ENCODE results near the gene HOXA4.

The HOXA4 gene

GRCh38 chr7:27088002-27088922 is 42.3 kb downstream of the HOXA4 start:
- DNase-seq: no peak

GRCh38 chr7:27083646-27084045 is 46.9 kb downstream of the HOXA4 start:
- DNase-seq: no peak

DNA sequence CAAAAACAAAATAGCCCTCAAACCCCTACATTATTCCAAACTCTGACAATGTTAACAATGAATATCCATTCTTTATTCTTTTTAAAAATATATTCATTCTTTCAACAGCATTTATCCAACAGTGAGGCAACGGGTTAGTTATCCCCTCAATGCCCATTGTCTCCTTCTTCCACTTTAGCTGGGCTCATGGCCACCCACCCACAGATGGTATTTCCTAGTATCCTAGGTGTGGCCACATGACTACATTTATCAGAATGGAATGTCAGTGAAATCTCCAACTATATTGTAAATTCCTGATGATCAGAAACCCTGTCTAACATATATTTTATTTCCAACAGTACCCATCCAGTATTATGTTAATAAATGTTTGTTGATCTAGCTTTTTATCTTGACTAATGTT is 48.4 kb downstream of the HOXA4 start:
- no peak for DNase-seq

DNA sequence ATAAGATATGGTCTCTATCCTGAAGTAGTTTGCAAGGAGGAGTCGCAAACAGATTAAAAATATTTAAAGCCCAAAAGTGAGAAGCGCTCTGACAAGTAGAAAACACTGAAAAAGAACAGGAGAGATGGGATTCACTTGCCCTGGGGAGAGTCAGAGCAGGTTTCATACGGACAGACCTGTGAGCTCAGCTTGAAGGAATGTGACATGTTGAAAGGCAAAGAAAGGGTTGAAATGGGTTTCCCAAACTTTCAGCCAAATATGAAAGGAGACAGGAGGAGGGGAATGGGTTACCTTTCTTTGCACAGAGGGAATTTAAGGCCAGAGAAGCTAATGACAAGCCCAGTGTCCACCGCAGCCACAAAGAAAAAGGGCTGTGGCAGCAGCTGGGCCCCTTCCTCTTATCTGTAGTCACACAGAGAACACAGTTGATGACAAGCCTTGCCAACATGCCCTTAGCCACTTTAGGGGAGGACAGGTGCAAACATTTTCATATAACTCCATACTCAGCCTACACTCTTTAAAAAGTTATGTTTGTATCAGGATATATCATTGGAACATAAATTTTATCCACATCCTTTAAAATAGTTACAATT is 49.6 kb downstream of the HOXA4 start:
- DNase-seq: no peak

- DNase-seq: no peak
Observed at GRCh38 chr7:27079234-27079975, 51.2 kb downstream of the HOXA4 start.

DNA sequence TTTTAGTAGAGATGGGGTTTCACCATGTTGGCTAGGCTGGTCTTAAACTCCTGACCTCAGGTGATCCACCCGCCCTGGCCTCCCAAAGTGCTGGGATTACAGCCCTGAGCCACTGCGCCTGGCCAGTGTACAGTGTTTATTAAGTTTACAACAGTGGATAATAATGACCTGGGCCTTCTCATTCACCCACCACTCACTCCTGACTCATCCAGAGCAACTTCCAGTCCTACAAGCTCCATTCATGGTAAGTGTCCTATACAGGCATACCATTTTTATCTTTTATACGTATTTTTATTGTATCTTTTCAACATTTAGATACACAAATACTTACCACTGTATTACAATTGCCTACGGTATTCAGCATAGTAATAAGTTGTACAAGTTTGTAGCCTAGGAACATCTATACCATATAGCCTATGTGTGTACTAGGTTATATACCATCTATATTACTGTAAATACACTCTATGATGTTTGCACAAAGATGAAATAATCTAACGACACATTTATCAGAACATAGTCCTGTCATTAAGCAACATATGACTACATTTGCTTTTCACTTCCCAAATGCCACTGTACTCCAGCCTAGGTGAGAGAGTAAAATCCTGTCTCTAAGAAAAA is 51.8 kb downstream of the HOXA4 start:
- DNase-seq: no peak
